Fibroblast of villous mesenchyme (primary cell): ENCODE measurements around the gene ACYP2. TPM values are rescaled to one million over a fixed set of nuclear protein-coding genes. Genes with fewer than 3 reads are reported as not detected.
"Not testable (repeated sequence)": the region's sequence is repeated elsewhere in the genome, so short reads cannot be mapped to it uniquely, and the experiment has no call there.

Source experiments
- DNase-seq: peaks from one replicate; pipeline ENCODE4 v3.0.0-alpha.2; 2010; ENCODE audit warnings: low read depth
- H3K4me3 ChIP-seq: 2 replicates; pipeline ENCODE4 v1.5.1; 2011; ENCODE audit warnings: low read depth, mild to moderate bottlenecking, low read length
- CTCF ChIP-seq: IDR thresholded peaks from 2 replicates; pipeline ENCODE4 v1.5.1; 2012; ENCODE audit warnings: low read depth, mild to moderate bottlenecking, low read length; ENCODE audit not compliant: insufficient read depth
- total RNA-seq: library from RNA; depleted of rRNA; stranded (reverse); fragments of >200 nt; gene quantifications from 2 replicates; pipeline ENCODE4 v1.2.3, GENCODE V29; 2012

The ACYP2 gene
- total RNA-seq, 1 donor, result 16.0 TPM

DNA sequence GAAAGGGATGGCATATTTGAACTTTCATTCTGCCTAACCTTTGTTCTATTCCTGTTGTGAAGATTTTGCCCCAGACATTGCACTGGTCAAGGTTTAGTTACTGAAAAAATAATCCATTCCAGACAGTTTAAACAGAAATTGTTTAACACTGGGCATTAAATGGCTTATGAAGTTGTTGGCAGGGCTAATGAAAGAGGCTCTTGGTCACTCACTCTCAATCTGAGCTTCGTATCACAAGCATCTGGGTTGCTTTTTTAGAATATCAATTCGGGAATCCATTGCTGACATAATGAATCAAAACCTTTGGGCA is 8.0 kb upstream of the ACYP2 start:
- H3K4me3 ChIP-seq, result no peak overlapping the region
- no peak for TF ChIP-seq CTCF
- no peak for DNase-seq

- DNase-seq, result no peak
- H3K4me3 ChIP-seq, result no peak overlapping the region
- no peak for TF ChIP-seq CTCF
These were observed 7.4 kb upstream of the ACYP2 start for GRCh38 chr2:54107903-54108615.

- no peak overlapping the region for H3K4me3 ChIP-seq
- TF ChIP-seq CTCF, result no peak
- DNase-seq, result no peak
These were observed 5.6 kb upstream of the ACYP2 start for GRCh38 chr2:54109848-54110247.

- not testable (repeated sequence) for H3K4me3 ChIP-seq, DNase-seq
These were observed 936 bp upstream of the ACYP2 start for GRCh38 chr2:54114479-54114878.

DNA sequence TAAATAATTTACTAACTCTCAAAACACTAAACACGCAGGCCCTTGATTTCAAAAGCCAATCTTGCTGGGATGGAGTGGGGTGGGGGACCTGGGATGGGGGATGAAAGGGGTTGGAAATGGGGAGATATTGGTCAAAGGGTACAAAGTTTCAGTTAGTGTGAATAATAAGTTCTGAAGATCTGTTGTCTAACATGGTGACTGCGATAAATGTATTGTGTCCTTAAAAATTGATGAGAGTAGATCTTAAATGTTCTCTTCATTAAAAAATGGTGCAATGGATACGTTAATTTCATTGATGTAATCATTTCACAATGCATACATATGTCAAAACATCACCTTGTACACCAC is 505 bp upstream of the ACYP2 start:
- TF ChIP-seq CTCF, result no peak
- H3K4me3 ChIP-seq, result peak overlapping the region; percentile 84
- no peak for DNase-seq

DNA sequence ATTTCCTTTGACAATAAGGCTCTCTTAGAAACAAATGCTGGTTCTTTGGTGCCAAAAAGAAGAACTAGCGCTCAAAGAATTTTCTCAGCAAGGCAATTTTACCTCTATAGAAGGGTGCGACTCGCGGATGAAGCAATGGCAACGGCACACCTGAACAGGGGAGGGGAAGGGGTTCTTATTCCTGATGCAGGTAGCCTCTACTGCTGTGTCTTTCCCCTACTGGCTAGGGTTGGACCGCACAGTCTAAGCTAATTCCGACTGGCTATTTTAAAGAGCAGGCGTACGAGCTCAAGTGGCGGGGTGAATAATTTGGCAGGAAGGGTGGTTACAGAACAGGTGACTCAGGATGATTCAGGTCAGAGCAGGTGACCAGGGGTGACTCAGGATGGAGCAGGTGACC is 1.2 kb downstream of the ACYP2 start:
- DNase-seq, H3K4me3 ChIP-seq: not testable (repeated sequence)

DNA sequence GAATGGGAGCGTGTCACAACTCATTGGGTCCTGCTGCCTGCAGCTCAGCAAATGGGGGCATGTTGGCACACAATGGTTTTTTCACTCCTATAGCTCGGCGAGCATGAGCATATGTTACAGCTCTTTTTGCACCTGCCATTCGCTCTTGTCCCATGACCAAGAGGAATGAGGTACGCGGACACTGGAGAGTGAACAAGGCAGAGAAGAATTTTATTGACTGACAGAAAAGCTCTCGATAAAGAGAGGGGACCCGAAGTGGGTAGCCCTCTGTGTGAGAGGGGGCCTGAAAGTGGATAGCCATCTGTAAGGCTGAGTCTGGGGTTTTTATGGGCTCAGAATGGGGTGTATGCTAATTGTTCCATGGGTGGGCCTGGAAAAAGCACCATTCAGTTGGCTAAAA is 5.5 kb downstream of the ACYP2 start:
- no peak for TF ChIP-seq CTCF
- no peak for DNase-seq
- no peak overlapping the region for H3K4me3 ChIP-seq

DNA sequence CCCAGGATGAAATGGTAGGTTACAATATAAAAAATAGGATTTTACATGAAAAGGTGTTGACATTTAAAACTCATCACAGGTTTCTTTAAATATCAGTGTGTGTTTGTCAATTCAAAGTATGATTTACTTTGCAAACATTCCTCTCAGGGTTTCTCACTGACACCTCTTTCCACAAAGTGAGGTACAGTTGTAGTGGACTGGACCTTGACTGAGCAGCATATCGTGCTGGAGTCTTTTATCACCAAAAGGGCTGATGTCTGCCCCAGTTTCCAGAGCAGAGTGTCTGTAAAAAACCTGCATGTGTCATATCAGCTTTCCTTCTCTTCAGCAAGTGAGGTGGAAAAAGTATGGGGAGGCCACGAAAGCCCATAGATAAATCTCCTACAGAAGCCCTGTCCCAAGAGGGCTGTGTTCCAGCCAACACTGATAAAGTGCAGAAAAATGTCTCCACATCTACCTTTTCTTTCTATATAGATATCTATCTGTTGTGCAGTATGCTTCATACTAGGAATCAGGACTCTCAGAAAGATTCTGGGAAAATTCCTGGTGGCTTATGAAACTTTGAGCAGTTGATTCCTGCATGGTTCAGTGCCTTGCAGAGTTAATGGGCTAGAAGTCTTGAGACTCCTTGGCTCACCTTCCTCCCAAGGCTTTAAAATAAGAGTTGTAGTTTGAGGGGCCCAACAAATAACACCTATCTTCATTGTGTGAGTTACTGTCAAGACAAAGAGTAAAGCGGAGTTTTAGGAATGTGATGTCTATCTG is 6.9 kb downstream of the ACYP2 start:
- H3K4me3 ChIP-seq, result no peak overlapping the region
- TF ChIP-seq CTCF, result no peak
- DNase-seq, result no peak
